IMR-90 (cell line): ENCODE results near the gene OR52B6.
A peak's percentile ranks its signal among the peaks of the same experiment; 100 is the strongest.

Experiments used
- BHLHE40 ChIP-seq: fragments of 150-350 bp; IDR thresholded peaks from 2 replicates; pipeline ENCODE4 v1.6.1; 2016; ENCODE audit warnings: mild to moderate bottlenecking, low read depth, low read length
- CEBPB ChIP-seq: IDR thresholded peaks from 2 replicates; pipeline ENCODE4 v1.6.1; 2012; ENCODE audit warnings: low read depth, low read length, improper control_type of control experiment
- CHD1 ChIP-seq: IDR thresholded peaks from 2 replicates; pipeline ENCODE4 v1.6.1; 2012; ENCODE audit warnings: low read depth, low read length, improper control_type of control experiment
- FOS ChIP-seq: fragments of 150-350 bp; IDR thresholded peaks from 2 replicates; pipeline ENCODE4 v1.6.1; 2016; ENCODE audit warnings: low read depth, low read length
- MAZ ChIP-seq: IDR thresholded peaks from 2 replicates; pipeline ENCODE4 v1.6.1; 2012; ENCODE audit warnings: low read depth, mild to moderate bottlenecking, low read length, improper control_type of control experiment, moderate library complexity, borderline replicate concordance
- MXI1 ChIP-seq: IDR thresholded peaks from 2 replicates; pipeline ENCODE4 v1.6.1; 2012; ENCODE audit warnings: low read depth, mild to moderate bottlenecking, low read length, moderate library complexity, borderline replicate concordance
- POLR2A ChIP-seq: IDR thresholded peaks from 2 replicates; pipeline ENCODE4 v1.6.1; 2012; ENCODE audit warnings: mild to moderate bottlenecking, low read depth, low read length
- RAD21 ChIP-seq: IDR thresholded peaks from 2 replicates; pipeline ENCODE4 v1.6.1; 2012; ENCODE audit warnings: low read length, improper control_type of control experiment
- RCOR1 ChIP-seq: IDR thresholded peaks from 2 replicates; pipeline ENCODE4 v1.6.1; 2012; ENCODE audit warnings: mild to moderate bottlenecking, low read length, improper control_type of control experiment; ENCODE audit not compliant: insufficient replicate concordance
- RFX5 ChIP-seq: IDR thresholded peaks from 2 replicates; pipeline ENCODE4 v1.8.0; 2012; ENCODE audit warnings: low read depth, mild to moderate bottlenecking, low read length, moderate library complexity
- SMC3 ChIP-seq: fragments of 150-350 bp; IDR thresholded peaks from 2 replicates; pipeline ENCODE4 v1.6.1; 2016; ENCODE audit warnings: low read depth, mild to moderate bottlenecking, antibody characterized with exemption, low read length, moderate library complexity
- TF ChIP-seq, protein P1 (sequence below): conservative IDR thresholded peaks from 2 replicates; pipeline ENCODE4 v1.5.1; 2012; ENCODE audit warnings: mild to moderate bottlenecking, low read depth, low read length, improper control_type of control experiment
- TF ChIP-seq, protein P2 (sequence below): fragments of 150-350 bp; IDR thresholded peaks from 2 replicates; pipeline ENCODE4 v1.6.1; 2016; ENCODE audit warnings: low read depth, mild to moderate bottlenecking, low read length, moderate library complexity, borderline replicate concordance
- TF ChIP-seq, protein P3 (sequence below): fragments of 150-350 bp; IDR thresholded peaks from 2 replicates; pipeline ENCODE4 v1.6.1; 2017; ENCODE audit warnings: mild to moderate bottlenecking, antibody characterized with exemption, low read length, low read depth

DNA sequence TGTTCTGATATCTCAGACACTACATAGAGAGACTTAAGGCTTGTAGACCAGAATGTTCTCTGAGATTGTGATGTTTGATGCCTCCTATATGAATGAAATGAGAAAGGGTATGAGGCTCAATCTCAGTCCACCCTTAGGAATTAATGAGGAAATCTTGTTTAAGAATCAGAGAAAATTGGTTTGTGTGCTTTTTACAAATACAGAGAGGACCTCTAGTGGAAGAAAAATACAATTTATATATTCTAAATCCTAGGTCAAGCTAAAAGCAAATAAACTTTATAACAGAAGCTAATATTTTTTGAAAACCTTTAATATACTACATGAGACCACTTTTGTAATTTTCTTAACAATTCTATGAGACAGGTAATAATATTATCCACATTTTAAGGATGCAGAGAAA, 27.3 kb upstream of the OR52B6 start:
- TF ChIP-seq, protein P1, sequence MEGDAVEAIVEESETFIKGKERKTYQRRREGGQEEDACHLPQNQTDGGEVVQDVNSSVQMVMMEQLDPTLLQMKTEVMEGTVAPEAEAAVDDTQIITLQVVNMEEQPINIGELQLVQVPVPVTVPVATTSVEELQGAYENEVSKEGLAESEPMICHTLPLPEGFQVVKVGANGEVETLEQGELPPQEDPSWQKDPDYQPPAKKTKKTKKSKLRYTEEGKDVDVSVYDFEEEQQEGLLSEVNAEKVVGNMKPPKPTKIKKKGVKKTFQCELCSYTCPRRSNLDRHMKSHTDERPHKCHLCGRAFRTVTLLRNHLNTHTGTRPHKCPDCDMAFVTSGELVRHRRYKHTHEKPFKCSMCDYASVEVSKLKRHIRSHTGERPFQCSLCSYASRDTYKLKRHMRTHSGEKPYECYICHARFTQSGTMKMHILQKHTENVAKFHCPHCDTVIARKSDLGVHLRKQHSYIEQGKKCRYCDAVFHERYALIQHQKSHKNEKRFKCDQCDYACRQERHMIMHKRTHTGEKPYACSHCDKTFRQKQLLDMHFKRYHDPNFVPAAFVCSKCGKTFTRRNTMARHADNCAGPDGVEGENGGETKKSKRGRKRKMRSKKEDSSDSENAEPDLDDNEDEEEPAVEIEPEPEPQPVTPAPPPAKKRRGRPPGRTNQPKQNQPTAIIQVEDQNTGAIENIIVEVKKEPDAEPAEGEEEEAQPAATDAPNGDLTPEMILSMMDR, result peak; percentile 38; the same call in 1 of the 2 replicates
- TF ChIP-seq POLR2A (no peak), SMC3 (peak; percentile 19; the same call in 1 of the 2 replicates), BHLHE40 (no peak), RFX5 (no peak), MXI1 (no peak), MAZ (no peak), FOS (no peak), RAD21 (peak; percentile 37), CHD1 (no peak), CEBPB (no peak), RCOR1 (no peak)
- TF ChIP-seq, protein P2, sequence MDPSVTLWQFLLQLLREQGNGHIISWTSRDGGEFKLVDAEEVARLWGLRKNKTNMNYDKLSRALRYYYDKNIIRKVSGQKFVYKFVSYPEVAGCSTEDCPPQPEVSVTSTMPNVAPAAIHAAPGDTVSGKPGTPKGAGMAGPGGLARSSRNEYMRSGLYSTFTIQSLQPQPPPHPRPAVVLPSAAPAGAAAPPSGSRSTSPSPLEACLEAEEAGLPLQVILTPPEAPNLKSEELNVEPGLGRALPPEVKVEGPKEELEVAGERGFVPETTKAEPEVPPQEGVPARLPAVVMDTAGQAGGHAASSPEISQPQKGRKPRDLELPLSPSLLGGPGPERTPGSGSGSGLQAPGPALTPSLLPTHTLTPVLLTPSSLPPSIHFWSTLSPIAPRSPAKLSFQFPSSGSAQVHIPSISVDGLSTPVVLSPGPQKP, result no peak
- TF ChIP-seq, protein P3, sequence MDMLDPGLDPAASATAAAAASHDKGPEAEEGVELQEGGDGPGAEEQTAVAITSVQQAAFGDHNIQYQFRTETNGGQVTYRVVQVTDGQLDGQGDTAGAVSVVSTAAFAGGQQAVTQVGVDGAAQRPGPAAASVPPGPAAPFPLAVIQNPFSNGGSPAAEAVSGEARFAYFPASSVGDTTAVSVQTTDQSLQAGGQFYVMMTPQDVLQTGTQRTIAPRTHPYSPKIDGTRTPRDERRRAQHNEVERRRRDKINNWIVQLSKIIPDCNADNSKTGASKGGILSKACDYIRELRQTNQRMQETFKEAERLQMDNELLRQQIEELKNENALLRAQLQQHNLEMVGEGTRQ, result no peak
